ENCODE data around the gene MRGPRX1. TPM values are rescaled to one million over a fixed set of nuclear protein-coding genes. Genes with fewer than 3 reads are reported as not detected.

MRGPRX1 gene
- total and polyA plus RNA-seq, 2 of the 13 experiments (the other 11 are each of a cell fraction or from before 2014, with no cell fraction given) = not detected

DNA sequence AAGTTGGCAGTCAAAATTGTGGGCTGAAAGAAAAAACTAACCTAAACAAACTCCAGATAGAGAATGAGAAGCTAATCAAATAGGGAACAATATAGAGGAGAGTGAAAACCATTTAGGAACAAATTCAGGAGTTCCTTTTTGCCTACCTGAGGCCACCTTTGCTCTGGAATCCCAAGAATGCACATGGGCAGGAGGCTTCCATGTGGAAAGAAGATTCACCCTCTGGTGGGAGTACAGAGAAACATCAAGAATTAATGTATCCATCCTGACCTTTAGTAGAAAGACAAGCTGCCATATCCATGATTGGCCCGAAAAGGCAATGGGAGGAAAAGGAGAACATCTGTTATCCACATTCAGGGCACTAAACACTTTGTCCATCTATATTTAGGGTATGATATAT is 35.0 kb upstream of the MRGPRX1 start (continued):
- TF ChIP-seq FUBP1 (CRISPR knock-in tag; IDR thresholded peaks at IDR 0.05; ENCODE audit: borderline replicate concordance) (no peak), ZNF138 (CRISPR knock-in tag; IDR thresholded peaks at IDR 0.05; ENCODE audit: low read depth) (no peak), TBL1XR1 (IDR thresholded peaks at IDR 0.05; ENCODE audit: borderline replicate concordance, low read length, partially characterized antibody) (no peak), ETV5 (CRISPR knock-in tag; IDR thresholded peaks at IDR 0.05; ENCODE audit: borderline replicate concordance) (no peak), RFX5 (IDR thresholded peaks at IDR 0.05; ENCODE audit: low read depth, low read length) (no peak)

- FAIRE-seq = no peak
Measured at GRCh38 chr11:18972336-18972735, 33.1 kb upstream of the MRGPRX1 start.

More at GRCh38 chr11:18972336-18972735, 33.1 kb upstream of the MRGPRX1 start:
- TF ChIP-seq NR2F1 (CRISPR knock-in tag; IDR thresholded peaks at IDR 0.05) (no peak), ZNF816 (CRISPR knock-in tag; IDR thresholded peaks at IDR 0.05; ENCODE audit: borderline replicate concordance) (no peak), NFYB (CRISPR knock-in tag; IDR thresholded peaks at IDR 0.05) (no peak), ZNF12 (CRISPR knock-in tag; IDR thresholded peaks at IDR 0.05) (no peak), ZNF101 (CRISPR knock-in tag; IDR thresholded peaks at IDR 0.05; ENCODE audit: borderline replicate concordance, low read depth) (no peak), ATF7-NPFF (CRISPR knock-in tag; IDR thresholded peaks at IDR 0.05; ENCODE audit: low read depth) (no peak)
- no peak for ATAC-seq
- H3K9ac ChIP-seq (ENCODE audit: insufficient read depth, low read depth, low read length) = no peak overlapping the region
- H3K9me3 ChIP-seq (ENCODE audit: low read length) = no peaks in the 10 kb centered on the region
- H3K79me2 ChIP-seq (ENCODE audit: insufficient read depth, low read length) = no peaks in the 10 kb centered on the region
- H3K27ac ChIP-seq (ENCODE audit: extremely low read length, insufficient read depth, low read length) = no peak overlapping the region
- no peak for DNase-seq (ENCODE audit: low spot score)
- H3K36me3 ChIP-seq (replicated peaks in 1 of 2; ENCODE audit: control insufficient read depth in 1 of 2, insufficient read depth in 2 of 2, low read length in 2 of 2) = no peaks in the 10 kb centered on the region
- in situ Hi-C loops (cut with HindIII; ENCODE audit: extremely low pct_ligation_motif_present, low pct_unique_long_range_greater_than_20kb) = no loop called here
- no peaks in the 10 kb centered on the region for H4K20me1 ChIP-seq (ENCODE audit: insufficient read depth, low read length)
- ChIA-PET CTCF (ENCODE audit: low intra/inter-chr PET ratio, low total read pairs) (no interaction called here), POLR2A (no interaction called here)
- H3K4me2 ChIP-seq (ENCODE audit: low read depth, low read length) = no peak overlapping the region
- peaks cover 0 to 18% of the 10 kb centered on the region in 2 experiments; a peak in 1 of 5 replicates for H3K27me3 ChIP-seq (ENCODE audit: control insufficient read depth in 1 of 2, insufficient read depth in 2 of 2, low read length in 2 of 2)
- 55% methylated on average over 15 of the region's 16 CpGs for WGBS (ENCODE audit: low lambda C conversion rate)
- no peak overlapping the region for H2AFZ ChIP-seq (ENCODE audit: low read length)
- BruUV-seq (replicated peaks) = no TSS peak
- intact Hi-C loops (cut with micrococcal nuclease; ENCODE audit: unreplicated experiment) = no loop called here
- no peaks in the 10 kb centered on the region for H3K4me1 ChIP-seq (ENCODE audit: insufficient read depth, low read length)
- no peak overlapping the region for H3K4me3 ChIP-seq (replicated peaks in 1 of 3; ENCODE audit: insufficient read depth in 1 of 3, low read depth in 2 of 3, low read length in 3 of 3)

All from HepG2 (cell line).